Activated CD4-positive, alpha-beta T cell treated with anti-CD3 and anti-CD28 coated beads, Interleukin-2, amount 50 U/mL, for 48 hours (primary cell): ENCODE results near the gene SLAMF9.

Experiments
- DNase-seq, 2 experiments: peaks; one replicate each; pipeline ENCODE4 v3.0.0-alpha.2; 2020

The SLAMF9 gene

DNA sequence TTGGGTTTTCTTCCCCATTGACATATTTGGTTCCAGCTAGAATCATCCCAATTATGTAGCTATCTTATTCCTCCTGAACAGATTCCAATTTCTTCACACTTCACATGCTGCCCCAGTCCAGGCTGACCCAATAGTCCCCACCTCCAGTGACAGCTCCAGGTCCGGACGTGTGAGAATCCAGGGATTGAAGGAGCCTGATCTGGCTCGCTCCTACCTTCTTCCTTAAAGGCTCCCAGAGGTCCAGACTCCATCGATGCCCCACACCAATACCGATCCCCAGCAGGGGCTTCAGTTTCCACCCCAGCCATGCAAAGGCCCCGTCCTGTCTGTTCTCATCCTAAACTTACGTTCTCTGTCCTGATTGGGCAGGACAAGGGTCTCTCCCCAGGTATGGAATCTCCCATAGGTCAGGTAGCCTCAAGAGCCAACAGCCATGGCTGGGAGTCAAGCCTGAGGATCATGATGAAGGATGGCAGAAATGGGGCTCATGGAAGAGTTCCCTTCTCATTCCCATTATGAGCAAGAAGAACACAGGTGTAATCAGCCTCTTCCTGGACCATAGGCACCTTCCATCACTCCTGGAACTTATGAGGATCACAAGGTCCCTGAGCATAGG, 20.4 kb upstream of the SLAMF9 start:
- no peak for DNase-seq

DNA sequence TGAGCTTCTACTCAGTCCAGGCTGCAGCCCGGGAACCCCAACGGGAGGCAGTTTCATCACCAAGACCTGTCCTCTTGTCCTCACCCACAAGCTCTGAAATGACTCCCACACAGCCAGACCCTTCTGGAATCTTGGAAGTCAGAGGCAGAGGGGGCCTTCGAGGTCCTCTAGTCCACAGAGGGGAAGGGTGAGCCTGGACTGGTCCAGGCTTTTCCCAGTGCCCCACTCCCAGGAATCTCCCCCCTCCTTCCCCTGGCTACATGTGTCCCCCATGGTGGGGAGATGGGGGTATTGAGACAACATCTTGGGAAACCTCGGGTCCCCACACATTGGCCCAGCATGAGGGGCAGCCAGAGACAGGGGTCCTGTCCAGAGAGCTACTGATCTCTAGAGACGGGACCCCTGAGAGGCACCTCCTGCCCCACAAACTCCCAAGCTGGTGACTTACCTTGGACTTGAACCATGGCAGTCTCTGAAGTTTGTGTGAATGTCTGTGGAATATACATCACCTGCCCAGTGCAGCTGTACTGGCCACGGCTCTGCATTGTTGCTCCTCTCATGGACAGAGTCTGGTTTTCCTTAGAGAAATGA, 19.4 kb upstream of the SLAMF9 start:
- DNase-seq: no peak

DNA sequence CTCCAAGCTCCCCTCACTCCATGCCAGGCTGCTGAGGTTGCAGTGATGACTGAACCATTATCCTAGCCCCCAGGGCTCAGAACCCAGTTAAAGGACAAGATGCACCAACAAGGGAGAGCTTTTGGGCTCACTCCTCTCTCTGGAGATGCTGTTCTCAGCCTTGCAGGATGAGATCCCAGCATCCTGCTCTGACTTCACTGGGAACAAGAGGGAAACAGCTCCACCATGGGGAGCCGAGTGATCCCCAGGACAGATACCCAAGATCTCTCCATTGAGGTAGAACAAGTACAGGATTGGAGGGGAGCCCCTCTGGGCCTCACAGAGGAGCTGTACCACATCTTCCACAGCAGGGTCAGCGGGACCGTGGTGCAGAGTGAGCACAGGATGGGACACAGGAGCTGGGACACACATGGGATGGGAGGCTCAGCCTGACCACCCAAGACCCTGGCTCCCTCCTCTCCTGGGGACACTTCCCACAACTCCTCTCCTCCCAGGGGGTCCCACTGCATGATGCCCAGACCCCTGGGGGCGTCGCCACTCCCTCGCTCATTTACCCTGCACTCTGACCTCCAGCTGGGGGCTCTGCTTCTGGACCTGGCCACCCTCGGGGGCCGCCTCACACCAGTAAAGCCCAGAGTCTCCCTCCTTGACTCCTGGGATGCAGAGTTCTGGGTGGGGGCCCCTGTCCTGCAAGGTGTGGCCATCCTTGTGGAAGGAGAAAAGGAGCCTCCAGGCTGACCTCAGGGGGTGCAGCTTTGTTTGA, 18.6 kb upstream of the SLAMF9 start:
- no peak for DNase-seq

GRCh38 chr1:159970932-159971342, 16.9 kb upstream of the SLAMF9 start:
- no peak for DNase-seq

DNA sequence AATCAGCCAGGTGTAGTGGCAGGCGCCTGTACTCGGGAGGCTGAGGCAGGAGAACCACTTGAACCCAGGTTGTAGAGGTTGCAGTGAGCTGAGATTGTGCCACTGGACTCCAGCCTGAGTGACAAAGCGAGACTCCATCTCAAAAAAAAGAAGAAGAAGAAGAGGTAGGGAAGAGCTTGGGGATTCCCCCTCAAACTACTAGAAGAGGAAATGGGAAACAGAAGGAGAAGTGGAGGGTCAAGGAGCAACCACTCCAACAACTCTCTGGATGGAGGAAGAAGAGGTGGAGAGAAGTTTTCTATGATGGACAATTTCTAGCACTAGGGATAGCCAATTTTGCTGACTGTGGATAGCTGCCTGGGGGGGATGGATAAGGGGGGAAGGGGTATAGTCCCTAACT, 14.9 kb upstream of the SLAMF9 start:
- DNase-seq: no peak

- no peak for DNase-seq
Observed at GRCh38 chr1:159965263-159965662, 11.2 kb upstream of the SLAMF9 start.

DNA sequence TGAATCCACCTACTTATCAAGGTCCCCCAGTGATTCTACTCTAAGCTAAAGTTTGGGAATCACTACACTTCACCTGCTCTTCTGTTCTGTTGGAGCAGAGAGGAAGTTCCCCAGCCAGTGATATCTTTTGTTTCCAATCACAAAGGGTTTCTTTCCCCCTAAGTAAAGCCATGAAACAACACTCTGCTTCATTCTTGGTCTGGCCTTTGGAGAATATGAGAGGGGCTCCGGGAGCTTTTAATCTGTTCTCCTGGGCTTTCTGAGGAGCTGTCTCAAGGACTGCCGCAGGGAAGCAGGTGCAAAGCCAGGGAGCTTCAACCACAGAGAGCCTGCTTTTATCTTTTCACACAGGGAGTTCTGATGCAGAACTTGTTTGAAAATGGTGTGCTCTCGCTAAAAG, 10.1 kb upstream of the SLAMF9 start:
- no peak for DNase-seq

DNA sequence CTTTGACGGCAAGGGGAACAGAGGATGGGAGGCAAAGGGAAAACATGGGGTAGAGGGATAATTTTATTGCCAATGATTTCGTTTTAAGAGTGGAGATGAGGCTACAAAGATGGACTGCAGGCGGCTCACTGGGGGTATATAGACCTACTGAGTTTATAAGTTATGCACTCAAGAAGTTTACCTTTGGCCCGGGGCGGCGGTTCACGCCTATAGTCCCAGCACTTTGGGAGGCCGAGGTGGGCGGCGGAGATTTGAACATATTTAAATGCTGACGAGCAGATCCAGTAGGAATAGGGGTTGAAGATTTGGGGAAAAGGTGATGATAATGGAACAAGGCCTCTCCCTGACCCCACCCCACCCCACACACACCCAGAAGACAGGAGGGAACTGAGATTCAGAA, 8.1 kb upstream of the SLAMF9 start:
- no peak for DNase-seq

GRCh38 chr1:159961636-159962035, 7.6 kb upstream of the SLAMF9 start:
- no peak for DNase-seq

GRCh38 chr1:159960721-159961381, 6.8 kb upstream of the SLAMF9 start:
- no peak for DNase-seq

DNA sequence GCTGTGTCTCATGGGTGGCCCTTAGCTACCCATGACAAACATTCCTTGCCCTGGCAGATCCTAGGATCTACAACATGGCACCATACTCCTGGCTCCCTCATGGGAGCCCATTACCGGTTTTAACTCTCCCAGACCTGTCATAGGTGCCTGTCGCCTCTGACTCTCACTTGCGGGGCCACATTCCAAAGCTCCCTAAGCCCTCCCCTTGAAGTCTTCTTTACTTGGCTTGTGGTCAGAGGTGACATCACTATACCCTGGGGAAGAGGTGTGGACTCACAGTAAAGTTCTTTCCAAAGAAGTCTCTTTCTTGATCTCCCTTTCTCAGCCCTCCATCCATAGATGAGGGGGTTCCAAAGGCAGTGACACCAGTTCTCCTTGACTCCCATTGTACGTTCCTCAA, 5.4 kb upstream of the SLAMF9 start:
- DNase-seq: no peak

DNA sequence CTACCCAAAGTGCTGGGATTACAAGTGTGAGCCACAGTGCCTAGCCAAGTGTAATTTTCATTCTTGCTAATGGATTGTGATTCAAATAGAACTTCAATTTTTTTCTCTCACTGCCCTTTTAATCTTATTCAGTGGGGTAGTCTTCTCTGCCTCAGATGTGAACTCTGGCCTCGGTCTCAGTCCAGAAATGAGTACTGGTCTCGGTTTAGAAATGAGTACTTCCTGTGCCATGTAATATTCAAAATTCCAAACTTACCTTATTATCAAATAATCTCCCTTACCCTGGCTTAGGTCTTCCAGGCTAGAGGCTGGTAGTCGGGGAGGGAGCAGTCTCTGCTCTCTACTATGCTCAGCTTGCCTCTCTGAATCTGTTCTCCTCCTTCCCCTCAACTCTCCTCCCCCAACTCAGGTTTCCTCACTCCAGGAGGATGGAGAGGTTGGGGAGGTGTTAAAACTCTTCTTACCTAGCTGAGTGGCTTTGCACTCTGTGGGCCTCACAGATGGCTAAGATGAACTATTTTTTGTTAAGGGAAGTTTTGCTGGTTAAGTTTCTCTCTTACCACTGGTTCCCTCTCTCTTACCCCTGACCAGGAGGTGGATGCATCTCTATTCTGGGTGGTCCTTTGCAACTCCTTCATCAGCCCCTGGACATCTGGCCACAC, 4.8 kb upstream of the SLAMF9 start:
- no peak for DNase-seq

GRCh38 chr1:159957824-159958268, 3.8 kb upstream of the SLAMF9 start:
- DNase-seq: no peak

DNA sequence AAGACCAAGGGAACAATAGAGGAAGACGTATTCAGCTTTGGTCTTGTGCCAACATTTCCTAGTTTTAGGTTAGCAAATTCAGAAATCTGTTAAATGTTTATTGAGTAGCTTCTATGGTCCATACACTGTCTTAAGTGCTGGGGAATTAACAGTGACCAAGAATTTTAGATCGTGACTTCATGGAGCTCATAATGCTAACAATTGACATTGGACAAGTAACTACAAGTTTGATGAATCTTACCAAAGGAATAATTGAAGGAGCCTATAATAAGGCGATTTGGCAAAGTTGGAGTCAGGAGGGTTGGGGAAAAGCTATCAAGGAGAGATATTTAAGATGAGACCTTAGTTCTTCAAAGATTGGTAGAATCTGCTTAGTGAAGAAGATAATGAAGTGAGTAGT, 1.4 kb upstream of the SLAMF9 start:
- no peak for DNase-seq

DNA sequence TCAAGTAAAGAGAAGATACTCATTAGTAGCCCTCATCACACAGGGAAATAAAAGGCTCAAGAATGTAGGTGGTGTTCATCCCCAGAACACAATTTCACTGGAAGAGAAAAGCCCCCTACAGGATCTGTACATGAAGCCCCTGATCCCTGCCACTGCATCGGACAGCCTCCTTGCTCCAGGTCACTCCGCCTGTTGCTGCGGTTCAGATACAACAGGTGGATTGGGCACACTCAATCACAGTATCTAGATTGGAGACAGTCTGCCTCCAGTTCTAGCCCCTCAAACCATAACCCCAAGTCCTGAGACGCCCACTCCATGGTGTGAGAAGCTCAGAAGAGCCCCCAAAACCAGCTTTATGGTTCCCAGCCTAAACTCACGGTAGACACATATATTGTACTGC, 1.1 kb downstream of the SLAMF9 start:
- DNase-seq: no peak

GRCh38 chr1:159951551-159951950, 2.5 kb downstream of the SLAMF9 start:
- DNase-seq: no peak

GRCh38 chr1:159951016-159951415, 3.0 kb downstream of the SLAMF9 start:
- no peak for DNase-seq

DNA sequence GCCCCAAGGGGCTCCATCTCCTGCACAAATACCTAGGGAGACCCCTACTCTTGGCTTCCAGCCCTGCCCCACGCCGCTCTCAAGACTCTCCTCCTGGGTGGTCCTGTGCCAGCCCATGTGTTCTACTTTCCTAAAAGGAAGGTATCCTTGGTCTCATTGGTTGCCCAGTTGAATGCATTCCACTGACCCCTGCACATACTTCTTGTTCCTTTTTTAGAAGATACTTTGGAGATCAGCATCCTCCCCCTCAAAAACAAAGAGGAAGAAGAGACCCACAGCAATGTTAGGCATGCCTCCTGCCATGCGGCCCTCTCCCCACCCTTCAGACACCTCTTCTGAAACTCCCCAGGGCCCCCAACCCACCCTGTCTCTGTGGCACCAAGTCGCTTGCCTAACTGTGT, 4.1 kb downstream of the SLAMF9 start:
- DNase-seq: no peak

DNA sequence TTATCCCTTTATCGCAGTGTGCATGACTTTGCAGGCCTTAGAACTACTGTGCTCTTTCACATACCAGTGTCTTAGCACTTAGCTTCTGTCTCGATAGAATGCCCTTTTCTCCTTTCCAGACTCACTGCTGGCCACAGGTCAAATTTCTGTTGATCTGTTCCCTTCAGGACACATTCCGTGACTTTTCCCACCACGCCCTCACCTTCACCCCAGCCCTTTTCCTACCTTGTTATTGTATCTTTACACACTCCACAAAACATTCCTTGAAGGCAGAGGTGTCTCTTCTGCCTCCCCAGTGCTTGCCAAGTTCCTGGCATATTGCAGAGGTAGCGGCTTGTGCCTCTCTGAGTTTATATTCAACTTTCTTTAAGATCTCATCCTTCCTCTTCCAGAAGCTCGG, 4.9 kb downstream of the SLAMF9 start:
- no peak for DNase-seq

DNA sequence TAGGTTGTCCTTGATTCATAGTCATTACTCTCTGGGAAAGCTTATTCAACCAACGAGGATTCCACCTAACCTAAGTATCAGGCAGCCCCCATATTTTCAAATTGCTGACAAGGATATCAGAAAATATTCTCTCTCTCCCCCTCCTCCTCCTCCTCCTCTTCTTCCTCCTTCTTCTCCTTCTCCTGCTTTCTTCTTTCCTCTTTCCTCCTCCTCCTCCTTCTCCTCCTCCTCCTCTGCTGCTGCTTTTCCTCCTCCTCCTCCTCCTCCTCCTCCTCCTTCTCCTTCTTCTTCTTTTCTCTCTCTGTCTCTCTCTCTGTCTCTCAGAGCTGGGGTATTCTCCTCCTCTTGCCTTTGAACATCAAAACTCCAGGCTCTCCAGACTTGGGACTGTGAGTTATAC, 6.1 kb downstream of the SLAMF9 start:
- DNase-seq: no peak

DNA sequence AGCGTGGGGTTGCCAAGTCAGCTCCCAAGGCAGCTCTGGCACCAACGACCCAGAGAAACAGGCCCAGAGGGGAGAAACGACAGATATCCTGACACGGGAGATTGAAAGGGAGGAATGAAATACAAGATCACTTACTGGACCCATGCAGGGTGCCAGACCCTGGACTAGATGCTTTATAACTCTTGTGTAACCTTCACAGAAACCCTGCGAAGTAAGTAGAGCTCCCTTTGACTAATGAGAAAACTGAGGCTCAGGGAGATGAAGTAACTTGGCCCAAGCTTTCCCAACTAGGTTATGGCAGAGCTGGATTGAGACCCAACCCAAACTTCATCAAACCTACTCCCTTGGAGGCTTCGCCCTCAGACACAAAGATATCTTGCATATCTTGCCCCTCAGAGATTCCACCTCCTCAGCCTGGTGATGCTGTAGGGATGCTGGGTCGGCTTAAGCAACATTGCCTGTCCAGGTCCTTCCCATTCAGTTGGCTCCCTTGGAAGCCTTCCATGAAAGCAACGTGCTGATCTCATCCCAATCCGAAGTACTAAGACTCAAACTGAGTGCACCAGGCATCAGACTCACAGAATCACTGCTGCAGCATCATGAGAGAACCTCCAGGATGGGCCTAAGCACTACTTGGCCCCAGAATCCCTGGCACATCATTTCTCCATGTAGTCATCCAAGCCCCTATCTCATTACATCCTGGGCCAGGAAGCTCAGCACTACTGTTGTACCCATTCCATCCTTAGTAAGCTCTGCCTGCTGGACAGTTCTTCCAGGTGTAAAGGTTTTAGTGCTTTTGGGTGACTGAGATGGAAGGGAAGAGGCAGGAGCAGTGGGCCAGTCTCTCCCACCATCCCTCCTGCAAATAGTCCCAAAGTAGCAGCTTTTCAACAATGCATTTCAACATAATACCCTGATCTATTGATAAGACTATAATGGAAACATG, 7.5 kb downstream of the SLAMF9 start:
- DNase-seq: no peak
